ENCODE data around the gene PPP3CB.

PPP3CB gene

DNA sequence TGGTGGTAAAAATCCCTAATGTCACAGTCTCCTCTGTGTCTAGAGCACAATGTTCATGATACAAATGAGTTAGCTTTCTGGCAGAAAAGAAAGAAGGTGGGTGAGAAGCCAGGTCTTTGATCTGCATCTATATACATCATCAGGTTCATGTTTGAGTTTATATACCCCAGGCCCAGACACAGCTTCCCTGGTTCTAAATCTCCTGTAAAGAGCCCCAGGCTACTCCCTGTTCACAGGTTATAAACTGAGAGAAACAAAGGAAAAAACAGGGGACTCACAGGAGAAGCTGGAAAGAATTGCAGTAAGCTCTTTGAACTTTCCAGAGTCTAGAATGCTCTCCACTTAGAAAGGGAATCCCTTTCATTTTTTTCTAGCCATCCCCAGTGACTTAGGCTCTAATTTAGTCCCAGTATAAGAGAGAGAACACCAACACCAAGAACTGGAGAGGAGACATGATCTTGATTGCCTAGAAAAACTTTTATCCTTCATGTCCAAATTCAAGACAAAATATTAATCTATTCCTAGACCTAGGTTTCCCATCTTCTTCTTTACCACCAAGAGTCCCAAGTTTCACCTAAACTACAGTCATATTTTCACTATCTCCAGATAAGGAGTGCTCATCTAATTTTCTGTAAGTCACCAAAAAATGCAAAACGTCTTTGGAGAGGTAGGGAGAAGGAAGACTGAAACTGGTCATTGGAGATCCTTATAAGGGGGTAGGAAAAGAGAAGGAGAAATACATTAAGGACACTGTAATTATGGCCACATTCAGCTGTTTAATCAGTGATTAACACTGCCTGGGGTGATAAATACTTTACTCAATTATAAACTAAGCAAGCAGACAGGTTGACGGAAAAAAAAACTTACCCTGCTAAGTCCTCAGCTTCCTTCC is 62.9 kb downstream of the PPP3CB start:
- in situ Hi-C loops (cut with HindIII; ENCODE audit: low pct_ligation_motif_present, low sequenced_read_pairs): no loop called here
- no peak overlapping the region for H3K4me3 ChIP-seq (ENCODE audit: low read depth, low read length)
- H3K27ac ChIP-seq: no peak overlapping the region
- peaks cover 9% of the 10 kb centered on the region for H3K36me3 ChIP-seq (replicated peaks)
- TF ChIP-seq, protein P1, sequence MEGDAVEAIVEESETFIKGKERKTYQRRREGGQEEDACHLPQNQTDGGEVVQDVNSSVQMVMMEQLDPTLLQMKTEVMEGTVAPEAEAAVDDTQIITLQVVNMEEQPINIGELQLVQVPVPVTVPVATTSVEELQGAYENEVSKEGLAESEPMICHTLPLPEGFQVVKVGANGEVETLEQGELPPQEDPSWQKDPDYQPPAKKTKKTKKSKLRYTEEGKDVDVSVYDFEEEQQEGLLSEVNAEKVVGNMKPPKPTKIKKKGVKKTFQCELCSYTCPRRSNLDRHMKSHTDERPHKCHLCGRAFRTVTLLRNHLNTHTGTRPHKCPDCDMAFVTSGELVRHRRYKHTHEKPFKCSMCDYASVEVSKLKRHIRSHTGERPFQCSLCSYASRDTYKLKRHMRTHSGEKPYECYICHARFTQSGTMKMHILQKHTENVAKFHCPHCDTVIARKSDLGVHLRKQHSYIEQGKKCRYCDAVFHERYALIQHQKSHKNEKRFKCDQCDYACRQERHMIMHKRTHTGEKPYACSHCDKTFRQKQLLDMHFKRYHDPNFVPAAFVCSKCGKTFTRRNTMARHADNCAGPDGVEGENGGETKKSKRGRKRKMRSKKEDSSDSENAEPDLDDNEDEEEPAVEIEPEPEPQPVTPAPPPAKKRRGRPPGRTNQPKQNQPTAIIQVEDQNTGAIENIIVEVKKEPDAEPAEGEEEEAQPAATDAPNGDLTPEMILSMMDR (IDR thresholded peaks at IDR 0.05; ENCODE audit: low read depth, low read length, missing control alignments): no peak
- H3K27me3 ChIP-seq (replicated peaks): no peaks in the 10 kb centered on the region
- no peak for DNase-seq

DNA sequence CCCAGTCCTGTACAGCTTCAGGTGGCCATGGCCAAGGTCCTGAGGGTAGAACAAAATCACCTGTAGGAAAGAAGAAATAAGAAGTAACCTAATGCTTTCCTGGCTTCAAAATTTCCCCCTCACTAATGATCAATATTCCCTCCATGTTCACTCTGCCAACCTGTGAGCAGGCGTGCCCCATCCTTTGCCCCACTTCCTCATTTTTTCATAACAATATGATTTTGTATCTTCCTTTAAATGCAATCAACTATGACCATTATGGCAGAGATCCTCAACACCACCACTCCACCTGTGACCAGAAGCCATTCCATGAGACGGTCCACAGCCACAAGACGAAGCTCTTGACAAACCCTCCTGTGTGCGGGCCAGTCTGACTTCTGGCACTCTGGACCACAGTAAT is 69.5 kb downstream of the PPP3CB start:
- H3K4me3 ChIP-seq (ENCODE audit: low read depth, low read length): no peak overlapping the region
- no peaks in the 10 kb centered on the region for H3K27me3 ChIP-seq (replicated peaks)
- TF ChIP-seq, protein P1 (IDR thresholded peaks at IDR 0.05; ENCODE audit: low read depth, low read length, missing control alignments): no peak
- no peak for DNase-seq
- H3K27ac ChIP-seq: no peak overlapping the region
- peaks cover 42% of the 10 kb centered on the region for H3K36me3 ChIP-seq (replicated peaks)
- in situ Hi-C loops (cut with HindIII; ENCODE audit: low pct_ligation_motif_present, low sequenced_read_pairs): no loop called here

DNA sequence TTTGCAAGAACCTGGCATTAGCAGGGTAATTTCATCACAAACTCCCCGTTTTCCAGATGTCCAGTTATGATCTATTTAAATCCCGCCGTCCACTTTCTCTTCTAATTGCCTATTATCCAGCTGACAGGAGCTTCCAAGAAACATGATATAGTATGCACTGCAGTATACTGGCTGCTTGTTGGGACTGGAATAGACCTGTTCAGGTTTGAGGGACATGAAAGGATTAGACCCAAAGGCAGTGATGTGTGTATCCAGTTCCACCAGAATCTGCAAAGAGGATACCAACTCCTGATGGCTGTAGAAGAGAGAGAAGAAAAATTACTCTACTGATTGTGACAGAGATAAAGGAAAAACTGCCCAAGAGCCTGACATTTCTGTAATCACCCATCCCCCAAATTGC is 71.3 kb downstream of the PPP3CB start:
- TF ChIP-seq, protein P1 (IDR thresholded peaks at IDR 0.05; ENCODE audit: low read depth, low read length, missing control alignments): no peak
- DNase-seq: no peak
- Histone ChIP-seq H3K4me3 (ENCODE audit: low read depth, low read length) (no peak overlapping the region), H3K36me3 (replicated peaks) (peaks cover 42% of the 10 kb centered on the region), H3K27me3 (replicated peaks) (no peaks in the 10 kb centered on the region), H3K27ac (no peak overlapping the region)
- in situ Hi-C loops (cut with HindIII; ENCODE audit: low pct_ligation_motif_present, low sequenced_read_pairs): no loop called here

DNA sequence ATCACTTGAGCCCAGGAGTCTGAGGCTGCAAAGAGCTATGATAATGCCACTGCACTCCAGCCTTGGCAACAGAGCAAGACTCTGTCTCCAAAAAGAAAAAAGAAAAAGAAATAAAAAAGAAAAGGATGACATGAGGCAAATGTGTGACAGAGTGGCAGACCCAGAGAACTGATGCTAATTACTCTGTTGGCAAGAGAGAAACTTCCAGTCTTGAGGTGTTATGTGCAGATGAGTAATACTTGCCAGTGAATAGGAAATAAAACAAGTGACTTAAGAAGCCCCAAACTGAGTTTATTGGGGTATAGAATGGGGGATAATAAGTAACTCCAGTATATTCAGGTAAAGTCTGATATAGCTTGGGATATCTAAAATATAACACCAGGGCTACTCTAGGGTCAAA is 72.5 kb downstream of the PPP3CB start:
- H3K36me3 ChIP-seq (replicated peaks): peaks cover 42% of the 10 kb centered on the region
- no peak overlapping the region for H3K27ac ChIP-seq
- no peak for DNase-seq
- TF ChIP-seq, protein P1 (IDR thresholded peaks at IDR 0.05; ENCODE audit: low read depth, low read length, missing control alignments): no peak
- H3K4me3 ChIP-seq (ENCODE audit: low read depth, low read length): no peak overlapping the region
- in situ Hi-C loops (cut with HindIII; ENCODE audit: low pct_ligation_motif_present, low sequenced_read_pairs): no loop called here
- no peaks in the 10 kb centered on the region for H3K27me3 ChIP-seq (replicated peaks)

DNA sequence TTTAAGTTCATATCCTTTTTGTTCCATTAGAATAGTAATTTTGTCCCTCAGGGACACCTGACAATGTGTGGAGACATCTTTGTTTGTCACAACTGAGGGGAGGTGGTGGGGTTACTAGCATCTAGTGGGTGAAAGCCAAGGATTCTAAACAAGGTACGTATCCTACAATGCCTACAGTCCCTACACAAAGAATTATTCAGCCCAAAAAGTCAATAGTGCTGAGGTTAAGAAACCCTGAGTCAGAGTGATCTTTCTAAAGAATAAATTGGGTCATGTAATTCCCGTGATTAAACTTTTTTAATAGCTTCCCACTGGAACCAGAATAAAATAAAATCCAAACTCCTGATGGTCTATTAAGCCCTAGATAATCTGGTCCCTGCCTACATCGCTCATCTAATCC is 79.3 kb downstream of the PPP3CB start:
- no peak overlapping the region for H3K4me3 ChIP-seq (ENCODE audit: low read depth, low read length)

More for the DNA sequence above, 79.3 kb downstream of the PPP3CB start:
- no peak for DNase-seq
- H3K36me3 ChIP-seq (replicated peaks): no peaks in the 10 kb centered on the region
- in situ Hi-C loops (cut with HindIII; ENCODE audit: low pct_ligation_motif_present, low sequenced_read_pairs): no loop called here
- TF ChIP-seq, protein P1 (IDR thresholded peaks at IDR 0.05; ENCODE audit: low read depth, low read length, missing control alignments): no peak
- H3K27me3 ChIP-seq (replicated peaks): no peaks in the 10 kb centered on the region
- no peak overlapping the region for H3K27ac ChIP-seq

All from brain microvascular endothelial cell (primary cell).